ENCODE data around the gene PARD3.

The PARD3 gene

GRCh38 chr10:34815185-34816084 is at the start of gene PARD3:
PARD3 (minus strand) TSS chr10:34815296; CDS start chr10:34814995, 301 bp downstream.
- peak within 1 kb of the TSS; percentile 56 for H3K27ac ChIP-seq (ENCODE audit: low read depth, low read length)
- peak within 1 kb of the TSS; percentile 51 to 61 for H3K9ac ChIP-seq (ENCODE audit: low read depth in 1 of 2, low read length in 2 of 2)
- peaks cover 8 to 31% of the 10 kb centered on the region in 2 donors for H3K4me1 ChIP-seq (ENCODE audit: control insufficient read depth in 1 of 2, insufficient read depth in 2 of 2, low read length in 2 of 2)
- peaks cover 0 to 6% of the 10 kb centered on the region in 2 donors for H3K27me3 ChIP-seq (ENCODE audit: control insufficient read depth in 1 of 2, insufficient read depth in 2 of 2, low read length in 2 of 2)
- peak within 1 kb of the TSS; percentile 77 to 82 for H3K4me3 ChIP-seq (ENCODE audit: low read depth in 1 of 2, low read length in 2 of 2)
- H3K9me3 ChIP-seq (ENCODE audit: control insufficient read depth in 1 of 2, low read length in 2 of 2): no peaks in the 10 kb centered on the region
- no peaks in the 10 kb centered on the region for H3K36me3 ChIP-seq (ENCODE audit: control insufficient read depth in 1 of 2, insufficient read depth in 2 of 2, low read length in 2 of 2)

- no peak overlapping the region for H3K27ac ChIP-seq (ENCODE audit: low read depth, low read length)
- peaks cover 0 to under 1% of the 10 kb centered on the region in 2 donors for H3K27me3 ChIP-seq (ENCODE audit: control insufficient read depth in 1 of 2, insufficient read depth in 2 of 2, low read length in 2 of 2)
- H3K4me1 ChIP-seq (ENCODE audit: control insufficient read depth in 1 of 2, insufficient read depth in 2 of 2, low read length in 2 of 2): peaks cover 0 to 17% of the 10 kb centered on the region in 2 donors
- H3K9me3 ChIP-seq (ENCODE audit: control insufficient read depth in 1 of 2, low read length in 2 of 2): no peaks in the 10 kb centered on the region
- H3K4me3 ChIP-seq (ENCODE audit: low read depth in 1 of 2, low read length in 2 of 2): peak overlapping the region; percentile 3 to 15
- no peak overlapping the region for H3K9ac ChIP-seq (ENCODE audit: low read depth in 1 of 2, low read length in 2 of 2)
- no peaks in the 10 kb centered on the region for H3K36me3 ChIP-seq (ENCODE audit: control insufficient read depth in 1 of 2, insufficient read depth in 2 of 2, low read length in 2 of 2)
Measured at GRCh38 chr10:34864149-34865067, 49.3 kb upstream of the PARD3 start.

GRCh38 chr10:34862892-34863291 is 47.8 kb upstream of the PARD3 start:
- no peak overlapping the region for H3K9ac ChIP-seq (ENCODE audit: low read depth in 1 of 2, low read length in 2 of 2)
- H3K27ac ChIP-seq (ENCODE audit: low read depth, low read length): no peak overlapping the region
- no peak overlapping the region for H3K4me3 ChIP-seq (ENCODE audit: low read depth in 1 of 2, low read length in 2 of 2)
- H3K36me3 ChIP-seq (ENCODE audit: control insufficient read depth in 1 of 2, insufficient read depth in 2 of 2, low read length in 2 of 2): no peaks in the 10 kb centered on the region
- peaks cover 0 to 17% of the 10 kb centered on the region in 2 donors for H3K4me1 ChIP-seq (ENCODE audit: control insufficient read depth in 1 of 2, insufficient read depth in 2 of 2, low read length in 2 of 2)
- H3K27me3 ChIP-seq (ENCODE audit: control insufficient read depth in 1 of 2, insufficient read depth in 2 of 2, low read length in 2 of 2): no peaks in the 10 kb centered on the region
- no peaks in the 10 kb centered on the region for H3K9me3 ChIP-seq (ENCODE audit: control insufficient read depth in 1 of 2, low read length in 2 of 2)

GRCh38 chr10:34861293-34862021 is 46.4 kb upstream of the PARD3 start:
- Histone ChIP-seq H3K36me3 (ENCODE audit: control insufficient read depth in 1 of 2, insufficient read depth in 2 of 2, low read length in 2 of 2) (no peaks in the 10 kb centered on the region), H3K4me3 (ENCODE audit: low read depth in 1 of 2, low read length in 2 of 2) (no peak overlapping the region), H3K27ac (ENCODE audit: low read depth, low read length) (no peak overlapping the region), H3K4me1 (ENCODE audit: control insufficient read depth in 1 of 2, insufficient read depth in 2 of 2, low read length in 2 of 2) (peaks cover 0 to 17% of the 10 kb centered on the region in 2 donors), H3K27me3 (ENCODE audit: control insufficient read depth in 1 of 2, insufficient read depth in 2 of 2, low read length in 2 of 2) (no peaks in the 10 kb centered on the region), H3K9ac (ENCODE audit: low read depth in 1 of 2, low read length in 2 of 2) (no peak overlapping the region), H3K9me3 (ENCODE audit: control insufficient read depth in 1 of 2, low read length in 2 of 2) (no peaks in the 10 kb centered on the region)

- Histone ChIP-seq H3K4me3 (ENCODE audit: low read depth in 1 of 2, low read length in 2 of 2) (no peak overlapping the region), H3K27ac (ENCODE audit: low read depth, low read length) (no peak overlapping the region), H3K36me3 (ENCODE audit: control insufficient read depth in 1 of 2, insufficient read depth in 2 of 2, low read length in 2 of 2) (no peaks in the 10 kb centered on the region)
Measured at GRCh38 chr10:34859170-34859569, 44.1 kb upstream of the PARD3 start.

GRCh38 chr10:34858003-34858402 is 42.9 kb upstream of the PARD3 start:
- H3K36me3 ChIP-seq (ENCODE audit: control insufficient read depth in 1 of 2, insufficient read depth in 2 of 2, low read length in 2 of 2): no peaks in the 10 kb centered on the region

More at GRCh38 chr10:34859170-34859569, 44.1 kb upstream of the PARD3 start:
- Histone ChIP-seq H3K9ac (ENCODE audit: low read depth in 1 of 2, low read length in 2 of 2) (no peak overlapping the region), H3K4me1 (ENCODE audit: control insufficient read depth in 1 of 2, insufficient read depth in 2 of 2, low read length in 2 of 2) (peaks cover 0 to 11% of the 10 kb centered on the region in 2 donors), H3K27me3 (ENCODE audit: control insufficient read depth in 1 of 2, insufficient read depth in 2 of 2, low read length in 2 of 2) (no peaks in the 10 kb centered on the region), H3K9me3 (ENCODE audit: control insufficient read depth in 1 of 2, low read length in 2 of 2) (no peaks in the 10 kb centered on the region)

GRCh38 chr10:34854147-34854601 is 39.1 kb upstream of the PARD3 start:
- Histone ChIP-seq H3K9ac (ENCODE audit: low read depth in 1 of 2, low read length in 2 of 2) (no peak overlapping the region), H3K27me3 (ENCODE audit: control insufficient read depth in 1 of 2, insufficient read depth in 2 of 2, low read length in 2 of 2) (no peaks in the 10 kb centered on the region), H3K4me3 (ENCODE audit: low read depth in 1 of 2, low read length in 2 of 2) (no peak overlapping the region), H3K36me3 (ENCODE audit: control insufficient read depth in 1 of 2, insufficient read depth in 2 of 2, low read length in 2 of 2) (no peaks in the 10 kb centered on the region), H3K27ac (ENCODE audit: low read depth, low read length) (no peak overlapping the region), H3K4me1 (ENCODE audit: control insufficient read depth in 1 of 2, insufficient read depth in 2 of 2, low read length in 2 of 2) (no peaks in the 10 kb centered on the region), H3K9me3 (ENCODE audit: control insufficient read depth in 1 of 2, low read length in 2 of 2) (no peaks in the 10 kb centered on the region)

More at GRCh38 chr10:34858003-34858402, 42.9 kb upstream of the PARD3 start:
- Histone ChIP-seq H3K27me3 (ENCODE audit: control insufficient read depth in 1 of 2, insufficient read depth in 2 of 2, low read length in 2 of 2) (no peaks in the 10 kb centered on the region), H3K27ac (ENCODE audit: low read depth, low read length) (no peak overlapping the region), H3K9ac (ENCODE audit: low read depth in 1 of 2, low read length in 2 of 2) (no peak overlapping the region), H3K4me1 (ENCODE audit: control insufficient read depth in 1 of 2, insufficient read depth in 2 of 2, low read length in 2 of 2) (peaks cover 0 to 6% of the 10 kb centered on the region in 2 donors), H3K4me3 (ENCODE audit: low read depth in 1 of 2, low read length in 2 of 2) (no peak overlapping the region), H3K9me3 (ENCODE audit: control insufficient read depth in 1 of 2, low read length in 2 of 2) (no peaks in the 10 kb centered on the region)

GRCh38 chr10:34853357-34853756 is 38.3 kb upstream of the PARD3 start:
- H3K27me3 ChIP-seq (ENCODE audit: control insufficient read depth in 1 of 2, insufficient read depth in 2 of 2, low read length in 2 of 2): no peaks in the 10 kb centered on the region
- H3K4me1 ChIP-seq (ENCODE audit: control insufficient read depth in 1 of 2, insufficient read depth in 2 of 2, low read length in 2 of 2): no peaks in the 10 kb centered on the region
- no peak overlapping the region for H3K27ac ChIP-seq (ENCODE audit: low read depth, low read length)
- no peaks in the 10 kb centered on the region for H3K9me3 ChIP-seq (ENCODE audit: control insufficient read depth in 1 of 2, low read length in 2 of 2)
- H3K36me3 ChIP-seq (ENCODE audit: control insufficient read depth in 1 of 2, insufficient read depth in 2 of 2, low read length in 2 of 2): no peaks in the 10 kb centered on the region
- no peak overlapping the region for H3K4me3 ChIP-seq (ENCODE audit: low read depth in 1 of 2, low read length in 2 of 2)
- no peak overlapping the region for H3K9ac ChIP-seq (ENCODE audit: low read depth in 1 of 2, low read length in 2 of 2)

GRCh38 chr10:34850558-34850957 is 35.5 kb upstream of the PARD3 start:
- no peaks in the 10 kb centered on the region for H3K27me3 ChIP-seq (ENCODE audit: control insufficient read depth in 1 of 2, insufficient read depth in 2 of 2, low read length in 2 of 2)
- no peak overlapping the region for H3K4me3 ChIP-seq (ENCODE audit: low read depth in 1 of 2, low read length in 2 of 2)
- H3K9ac ChIP-seq (ENCODE audit: low read depth in 1 of 2, low read length in 2 of 2): no peak overlapping the region
- H3K36me3 ChIP-seq (ENCODE audit: control insufficient read depth in 1 of 2, insufficient read depth in 2 of 2, low read length in 2 of 2): no peaks in the 10 kb centered on the region
- no peak overlapping the region for H3K27ac ChIP-seq (ENCODE audit: low read depth, low read length)
- no peaks in the 10 kb centered on the region for H3K4me1 ChIP-seq (ENCODE audit: control insufficient read depth in 1 of 2, insufficient read depth in 2 of 2, low read length in 2 of 2)
- H3K9me3 ChIP-seq (ENCODE audit: control insufficient read depth in 1 of 2, low read length in 2 of 2): no peaks in the 10 kb centered on the region

Measured in duodenal mucosa (tissue), 2 donors.